ENCODE results near the gene LMF1. TPM values are rescaled to one million over a fixed set of nuclear protein-coding genes. Genes with fewer than 3 reads are reported as not detected.

Gene LMF1
- total and polyA plus RNA-seq, 9 of the 15 experiments (the other 6 are each of a cell fraction or from before 2014, with no cell fraction given): 0.11 to 1.6 (median 0.55) TPM; not detected in 1

- Histone ChIP-seq H3K9ac (ENCODE audit: insufficient read depth in 1 of 2, low read depth in 2 of 2, low read length in 2 of 2) (no peak overlapping the region), H4K20me1 (replicated peaks; ENCODE audit: control insufficient read depth, insufficient read depth, low read length) (peaks cover 19% of the 10 kb centered on the region), H3K4me2 (ENCODE audit: insufficient read depth, low read length) (no peak overlapping the region), H2AFZ (ENCODE audit: low read depth, low read length) (no peak overlapping the region), H3K9me3 (replicated peaks; ENCODE audit: control insufficient read depth, insufficient read depth, low read depth, low read length) (no peaks in the 10 kb centered on the region), H3K27ac (ENCODE audit: extremely low read depth, low read depth, low read length) (no peak overlapping the region), H3K27me3 (ENCODE audit: control insufficient read depth in 2 of 2, insufficient read depth in 2 of 2, low read length in 2 of 2) (peaks cover 24 to 81% of the 10 kb centered on the region in 2 experiments; a peak in 4 of 5 replicates), H3K9me1 (ENCODE audit: control insufficient read depth, insufficient read depth, low read length) (no peaks in the 10 kb centered on the region), H3K4me1 (replicated peaks in 1 of 2; ENCODE audit: control insufficient read depth in 2 of 2, insufficient read depth in 2 of 2, low read length in 2 of 2) (peaks cover 0 to 70% of the 10 kb centered on the region in 2 experiments; a peak in 2 of 5 replicates), H3K36me3 (ENCODE audit: control insufficient read depth, insufficient read depth, low read length) (no peaks in the 10 kb centered on the region), H3K79me2 (ENCODE audit: control insufficient read depth, insufficient read depth, low read length) (no peaks in the 10 kb centered on the region), H3K4me3 (no peak overlapping the region)
- WGBS (ENCODE audit: insufficient coverage, low coverage, missing lambda C conversion rate): 33% methylated on average over 55 of the region's 59 CpGs
- intact Hi-C loops (cut with micrococcal nuclease): no loop called here
- ATAC-seq (no peak), FAIRE-seq (no peak), DNase-seq (ENCODE audit: extremely low read depth in 1 of 4, low spot score in 3 of 4) (no peak)
- BruUV-seq (replicated peaks): no TSS peak
- in situ Hi-C loops (cut with MboI): no loop called here
- no peak for TF ChIP-seq KAT7 (CRISPR knock-in tag; IDR thresholded peaks at IDR 0.05; ENCODE audit: borderline replicate concordance)
- TF ChIP-seq ZNF79 (CRISPR knock-in tag; IDR thresholded peaks at IDR 0.05; ENCODE audit: low read depth): no peak
- TF ChIP-seq ZEB2 (IDR thresholded peaks at IDR 0.05): no peak
- TF ChIP-seq ZNF282 (CRISPR knock-in tag; IDR thresholded peaks at IDR 0.05): no peak
- TF ChIP-seq CHD2 (IDR thresholded peaks at IDR 0.05; ENCODE audit: low read depth, low read length): no peak
- no peak for TF ChIP-seq HLTF (IDR thresholded peaks at IDR 0.05)
- no peak for TF ChIP-seq ZNF316 (IDR thresholded peaks at IDR 0.05)
- no peak for TF ChIP-seq ZNF217 (CRISPR knock-in tag; IDR thresholded peaks at IDR 0.05)
- no peak for TF ChIP-seq ILF3 (IDR thresholded peaks at IDR 0.05; ENCODE audit: borderline replicate concordance)
- TF ChIP-seq E2F1 (CRISPR knock-in tag; IDR thresholded peaks at IDR 0.05): no peak
- TF ChIP-seq HINFP (tag; conservative IDR thresholded peaks at IDR 0.05; ENCODE audit: low read depth): no peak
- TF ChIP-seq GTF3C2 (IDR thresholded peaks at IDR 0.05; ENCODE audit: borderline replicate concordance, extremely low read depth, insufficient read length): no peak
- no peak for TF ChIP-seq ATF4 (CRISPR knock-in tag; IDR thresholded peaks at IDR 0.05)
- TF ChIP-seq CBFA2T2 (conservative IDR thresholded peaks at IDR 0.05): no peak
- no peak for TF ChIP-seq RB1 (IDR thresholded peaks at IDR 0.05; ENCODE audit: low read depth)
- TF ChIP-seq ZNF143 (CRISPR knock-in tag; IDR thresholded peaks at IDR 0.05): no peak
- TF ChIP-seq ZNF354B (CRISPR knock-in tag; IDR thresholded peaks at IDR 0.05): no peak
- ChIA-PET POLR2A (no interaction called here), CTCF (ENCODE audit: low intra/inter-chr PET ratio) (no interaction called here)
These were observed 12.6 kb upstream of the LMF1 start for GRCh38 chr16:983044-984030.

Data from K562 (cell line).